ENCODE results near the gene ZNF793. TPM values are rescaled to one million over a fixed set of nuclear protein-coding genes. Genes with fewer than 3 reads are reported as not detected.
A peak's percentile ranks its signal among the peaks of the same experiment; 100 is the strongest.

The ZNF793 gene
- total and polyA plus RNA-seq, 2 of the 8 experiments (the other 6 are each of a cell fraction or from before 2014, with no cell fraction given), result 5.0 to 13.3 TPM

- Histone ChIP-seq H3K23ac (ENCODE audit: insufficient read length) (no peak within 1 kb of the TSS), H3K27me3 (replicated peaks in 1 of 4; ENCODE audit: control insufficient read depth in 3 of 4, extremely low read depth in 1 of 4, insufficient read depth in 3 of 4, low read length in 3 of 4) (no peaks in the 10 kb centered on the region), H4K91ac (replicated peaks; ENCODE audit: insufficient read length, low read length) (peak within 1 kb of the TSS; percentile 34), H3K14ac (ENCODE audit: insufficient read length) (no peak within 1 kb of the TSS), H3K9me3 (ENCODE audit: insufficient read depth in 2 of 2, low read depth in 1 of 2, low read length in 1 of 2) (peaks cover 2 to 6% of the 10 kb centered on the region in 2 experiments), H3K9ac (replicated peaks in 1 of 4; ENCODE audit: extremely low read depth in 1 of 4, low read depth in 3 of 4, low read length in 3 of 4) (peak within 1 kb of the TSS in 3 of 4 experiments; percentile 62 to 74 (median 67); a peak in 6 of 7 replicates), H2AK5ac (ENCODE audit: low read depth, low read length) (no peak within 1 kb of the TSS), H4K8ac (ENCODE audit: extremely low read depth, insufficient read depth, low read length) (peak within 1 kb of the TSS; percentile 74), H2BK120ac (replicated peaks; ENCODE audit: low read depth, low read length) (no peak within 1 kb of the TSS), H4K20me1 (replicated peaks in 1 of 2; ENCODE audit: control insufficient read depth in 1 of 2, insufficient read depth in 2 of 2, low read length in 2 of 2) (no peaks in the 10 kb centered on the region), H3K18ac (ENCODE audit: extremely low read depth, low read length) (peak within 1 kb of the TSS; percentile 4), H3K27ac (ENCODE audit: low read depth, low read length) (no peak within 1 kb of the TSS), H3K4me1 (replicated peaks in 1 of 4; ENCODE audit: control insufficient read depth in 3 of 4, insufficient read depth in 4 of 4, low read length in 3 of 4) (peaks cover 0 to 5% (median under 1%) of the 10 kb centered on the region in 4 experiments; a peak in 1 of 7 replicates), H3K56ac (replicated peaks; ENCODE audit: insufficient read length, low read depth, low read length) (no peak within 1 kb of the TSS), H2BK5ac (ENCODE audit: low read depth, low read length) (no peak within 1 kb of the TSS; the same call in 1 of the 2 replicates), H3K4me2 (ENCODE audit: insufficient read depth in 1 of 2, low read depth in 2 of 2, low read length in 2 of 2) (peak within 1 kb of the TSS; percentile 92 to 95), H2BK12ac (ENCODE audit: low read depth, low read length) (0 out of 2 replicates have a peak within 1 kb of the TSS, but pooled peaks have one; percentile 6), H3K79me1 (ENCODE audit: low read depth, low read length) (no peaks in the 10 kb centered on the region), H3K79me2 (ENCODE audit: control insufficient read depth in 1 of 2, insufficient read depth in 2 of 2, low read length in 2 of 2) (no peaks in the 10 kb centered on the region), H3K4ac (replicated peaks; ENCODE audit: insufficient read length, low read depth, low read length) (peak within 1 kb of the TSS; percentile 72), H4K5ac (ENCODE audit: insufficient read length, low read depth, low read length) (peak within 1 kb of the TSS; percentile 55), H3K36me3 (ENCODE audit: control insufficient read depth in 2 of 4, insufficient read depth in 4 of 4, low read length in 3 of 4) (peaks cover 0 to 6% (median 2%) of the 10 kb centered on the region in 4 experiments; a peak in 1 of 8 replicates), H2AFZ (ENCODE audit: low read length) (peak within 1 kb of the TSS; percentile 99), H3K4me3 (ENCODE audit: extremely low read depth in 1 of 4, insufficient read depth in 2 of 4, low read depth in 3 of 4, low read length in 4 of 4) (peak within 1 kb of the TSS; percentile 88 to 95 (median 94)), H3K23me2 (ENCODE audit: low read depth, low read length) (peaks cover 10% of the 10 kb centered on the region), H2BK15ac (ENCODE audit: low read length) (no peak within 1 kb of the TSS), H2BK20ac (ENCODE audit: low read length) (no peak within 1 kb of the TSS)
- POLR2A ChIA-PET (ENCODE audit: partially characterized antibody), result interaction anchor here (0.7 to 5.0 kb wide), 3 partner anchors 37 to 310 kb away, joined by 3 to 47 read pairs (median 4); partner anchors contain the start of genes ZNF573 and ZNF793
- FAIRE-seq (no peak), DNase-seq (ENCODE audit: low read depth in 1 of 2, low spot score in 2 of 2) (peak; percentile 59 to 89)
- WGBS, 2 experiments (ENCODE audit: extremely low coverage in 1 of 2, insufficient coverage in 1 of 2, insufficient read length in 1 of 2, insufficient replicate concordance in 2 of 2, low coverage in 1 of 2, low lambda C conversion rate in 2 of 2, missing lambda C conversion rate in 1 of 2), result 2% methylated on average over 58 of the region's 63 CpGs; no CpG with 5 or more reads in 1 of the 2 experiments
- CTCF ChIA-PET (ENCODE audit: partially characterized antibody), result interaction anchor here (0.6 to 1.2 kb wide), 2 partner anchors 106 to 1047 kb away, joined by 3 read pairs; no protein-coding TSS in a partner anchor
- no peak for TF ChIP-seq SP4 (IDR thresholded peaks at IDR 0.05; ENCODE audit: low read length)
- TF ChIP-seq KDM1A (IDR thresholded peaks at IDR 0.05; ENCODE audit: borderline replicate concordance, low read length), result no peak
- peak; percentile 45; the same call in 1 of the 2 replicates for TF ChIP-seq RBBP5 (IDR thresholded peaks at IDR 0.05; ENCODE audit: borderline replicate concordance, low read depth, low read length)
- no peak for TF ChIP-seq ATF2 (IDR thresholded peaks at IDR 0.05; ENCODE audit: low read length)
- peak; percentile 93 for TF ChIP-seq KDM4A (IDR thresholded peaks at IDR 0.05; ENCODE audit: low read depth, low read length, severe bottlenecking)
- TF ChIP-seq CTBP2 (IDR thresholded peaks at IDR 0.05; ENCODE audit: borderline replicate concordance, insufficient read depth, insufficient read length, low read length), result no peak
- TF ChIP-seq SIN3A (conservative IDR thresholded peaks at IDR 0.05 in 1 of 2, IDR thresholded peaks at IDR 0.05 in 1 of 2; ENCODE audit: low read depth in 1 of 2, low read length in 2 of 2), result peak; percentile 68 to 79; a peak in 1 of 4 replicates
- no peak for TF ChIP-seq SIRT6 (IDR thresholded peaks at IDR 0.05; ENCODE audit: low read length)
Observed at GRCh38 chr19:37468961-37469777, 37.6 kb upstream of the ZNF793 start, which contains the start of gene ZNF570. Gene ZNF570, plus strand, starts transcription at chr19:37469356. Its CDS starts 999 bp downstream, at chr19:37470355.
